Ovary (tissue), 3 donors: ENCODE results near the gene POLL.

Source experiments
- CTCF ChIP-seq, 3 donors: fragments of 450-650 bp in 2 of 3; fragments of 200-600 bp in 1 of 3; IDR thresholded peaks; one replicate each; pipeline versions ENCODE4 v1.5.1 to v1.8.0; 2016 to 2022; ENCODE audit warnings: antibody characterized with exemption in 3 of 3, mild to moderate bottlenecking in 1 of 3
- POLR2A ChIP-seq: fragments of 450-650 bp; IDR thresholded peaks from one replicate; pipeline ENCODE4 v1.6.1; 2017; ENCODE audit warnings: antibody characterized with exemption, mild to moderate bottlenecking, moderate library complexity
- donor health status: DM: no; HTN: no; CAD: no.

GRCh38 chr10:101617824-101618568 is 29.9 kb upstream of the POLL start:
- TF ChIP-seq CTCF (IDR thresholded peaks at IDR 0.05) (no peak), POLR2A (no peak)
